CD4-positive, alpha-beta memory T cell (primary cell): ENCODE measurements around the gene UCHL1. TPM values are rescaled to one million over a fixed set of nuclear protein-coding genes. Genes with fewer than 3 reads are reported as not detected.
A peak's percentile ranks its signal among the peaks of the same experiment; 100 is the strongest.

Experiments used
- CTCF ChIA-PET: fragments of 350-600 bp; sonication (Branson Sonifier 250); formaldehyde crosslinking; loops from one replicate; lab custom pipeline; 2021; ENCODE audit warnings: inconsistent platforms; ENCODE audit not compliant: partially characterized antibody; lab: Charles Lee
- POLR2A ChIA-PET: fragments of 350-600 bp; sonication (Branson Sonifier 250); formaldehyde crosslinking; loops from one replicate; lab custom pipeline; 2021; ENCODE audit not compliant: partially characterized antibody; lab: Charles Lee
- DNase-seq, 5 donors: peaks; one replicate each; pipeline versions ENCODE4 v3.0.0 to v3.0.0-alpha.2; 2020 to 2022; ENCODE audit warnings: mixed read lengths in 1 of 5
- H3K27ac ChIP-seq: one replicate; pipeline ENCODE4 v1.7.0; 2013; ENCODE audit warnings: low read depth, low read length
- H3K27me3 ChIP-seq: 2 replicates; pipeline ENCODE4 v1.7.0; 2013; ENCODE audit warnings: mild to moderate bottlenecking, low read length, moderate library complexity; ENCODE audit not compliant: insufficient read depth
- H3K36me3 ChIP-seq: 2 replicates; pipeline ENCODE4 v1.7.0; 2013; ENCODE audit warnings: mild to moderate bottlenecking, low read length, moderate library complexity; ENCODE audit not compliant: insufficient read depth
- H3K4me1 ChIP-seq: 2 replicates; pipeline ENCODE4 v1.7.0; 2013; ENCODE audit warnings: mild to moderate bottlenecking, low read length, moderate library complexity; ENCODE audit not compliant: insufficient read depth
- H3K4me3 ChIP-seq, 2 donors: one replicate each; pipeline ENCODE4 v1.7.0; 2013; ENCODE audit warnings: low read length in 2 of 2, mild to moderate bottlenecking in 1 of 2
- H3K9me3 ChIP-seq, 2 donors: one replicate each; pipeline ENCODE4 v1.7.0; 2013; ENCODE audit warnings: low read length in 2 of 2, control low read depth in 1 of 2; ENCODE audit not compliant: control insufficient read depth in 1 of 2
- H3K27ac Mint-ChIP-seq, 7 donors: one replicate each; pipeline ENCODE4 v1.8.0; 2020 to 2021; ENCODE audit warnings: mixed read lengths in 7 of 7, mild to moderate bottlenecking in 6 of 7, inconsistent platforms in 3 of 7, moderate library complexity in 3 of 7
- H3K27me3 Mint-ChIP-seq, 2 donors: one replicate each; pipeline ENCODE4 v1.8.0; 2020 to 2021; ENCODE audit warnings: mixed read lengths in 2 of 2
- H3K36me3 Mint-ChIP-seq, 2 donors: one replicate each; pipeline ENCODE4 v1.8.0; 2020 to 2021; ENCODE audit warnings: mixed read lengths in 2 of 2, inconsistent platforms in 1 of 2, mild to moderate bottlenecking in 1 of 2
- H3K4me1 Mint-ChIP-seq, 4 donors: one replicate each; pipeline ENCODE4 v1.8.0; 2020 to 2021; ENCODE audit warnings: mixed read lengths in 4 of 4, mild to moderate bottlenecking in 1 of 4
- H3K4me3 Mint-ChIP-seq, 8 donors: one replicate each; pipeline ENCODE4 v1.8.0; 2020 to 2021; ENCODE audit warnings: mixed read lengths in 8 of 8, mild to moderate bottlenecking in 7 of 8, moderate library complexity in 6 of 8, inconsistent platforms in 3 of 8
- H3K9me3 Mint-ChIP-seq, 8 donors: one replicate each; pipeline ENCODE4 v1.8.0; 2020 to 2021; ENCODE audit warnings: mixed read lengths in 8 of 8, mild to moderate bottlenecking in 5 of 8, inconsistent platforms in 3 of 8, moderate library complexity in 1 of 8
- intact Hi-C: fragments of 100-400 bp; cut with micrococcal nuclease; formaldehyde crosslinking; loops from one replicate; pipeline ENCODE4 v1.15.1; 2023
- polyA plus RNA-seq, 2 donors: library from polyadenylated mRNA; unstranded; fragments of 300-500 nt; fragmentation: Illumina TruSeq; gene quantifications; one replicate each; pipeline ENCODE4 v1.2.3, GENCODE V29; 2021
- total RNA-seq, 2 experiments: library from RNA; stranded (reverse); gene quantifications; one replicate each; pipeline ENCODE4 v1.2.3, GENCODE V29; 2021

Gene UCHL1
- total and polyA plus RNA-seq, 4 experiments from 2014 or later = 0.41 TPM; not detected in 3

DNA sequence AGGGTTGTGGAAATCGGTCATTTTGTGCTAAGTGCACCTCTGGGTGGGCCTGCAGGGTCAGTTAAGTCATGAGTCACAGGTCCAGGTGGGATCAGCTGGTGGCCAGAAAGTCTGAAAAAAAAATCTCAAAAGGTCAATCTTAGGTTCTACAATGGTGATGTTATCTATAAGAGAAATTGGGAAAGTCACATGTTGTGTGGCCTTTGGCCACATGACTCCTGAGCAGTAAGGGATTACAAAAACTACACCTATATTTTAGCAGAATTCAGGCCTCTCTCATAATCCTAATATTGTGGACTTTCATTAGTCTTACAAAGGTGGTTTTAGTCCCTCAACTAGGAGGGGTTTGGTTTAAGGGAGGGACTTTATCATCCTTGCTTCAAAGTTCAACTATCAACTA lies 59.1 kb downstream of the UCHL1 start:
- no peaks in the 10 kb centered on the region for H3K36me3 ChIP-seq
- no peaks in the 10 kb centered on the region for H3K9me3 ChIP-seq
- DNase-seq = no peak
- H3K4me1 Mint-ChIP-seq = no peaks in the 10 kb centered on the region
- intact Hi-C loops = no loop called here
- no peaks in the 10 kb centered on the region for H3K4me1 ChIP-seq
- H3K27ac ChIP-seq = no peak overlapping the region
- ChIA-PET CTCF (no interaction called here), POLR2A (no interaction called here)
- H3K9me3 Mint-ChIP-seq = peaks cover 0 to 9% (median 3%) of the 10 kb centered on the region in 8 donors
- no peak overlapping the region for H3K4me3 ChIP-seq
- peaks cover 0 to 3% of the 10 kb centered on the region in 2 donors for H3K27me3 Mint-ChIP-seq
- H3K27ac Mint-ChIP-seq = peak overlapping the region in 1 of 7 donors; percentile 49
- H3K4me3 Mint-ChIP-seq = no peak overlapping the region
- H3K27me3 ChIP-seq = no peaks in the 10 kb centered on the region
- no peaks in the 10 kb centered on the region for H3K36me3 Mint-ChIP-seq

Other genes with a start within 250 kb of the UCHL1 start
- under 1 TPM; 0.50 to 0.58 TPM for gene APBB2, start 42.4 kb upstream of the UCHL1 start, total RNA-seq
- gene APBB2, start 42.4 kb upstream of the UCHL1 start, polyA plus RNA-seq = not detected